HG03520 (cell line): ENCODE measurements around the gene KIRREL3.
A peak's percentile ranks its signal among the peaks of the same experiment; 100 is the strongest.

Experiments
- ATAC-seq: cut with Tn5 transposase; IDR thresholded peaks from one replicate; pipeline ENCODE4 v1.9.1; 2021; ENCODE audit warnings: mild to moderate bottlenecking, moderate library complexity; ENCODE audit not compliant: unreplicated experiment

Gene KIRREL3

DNA sequence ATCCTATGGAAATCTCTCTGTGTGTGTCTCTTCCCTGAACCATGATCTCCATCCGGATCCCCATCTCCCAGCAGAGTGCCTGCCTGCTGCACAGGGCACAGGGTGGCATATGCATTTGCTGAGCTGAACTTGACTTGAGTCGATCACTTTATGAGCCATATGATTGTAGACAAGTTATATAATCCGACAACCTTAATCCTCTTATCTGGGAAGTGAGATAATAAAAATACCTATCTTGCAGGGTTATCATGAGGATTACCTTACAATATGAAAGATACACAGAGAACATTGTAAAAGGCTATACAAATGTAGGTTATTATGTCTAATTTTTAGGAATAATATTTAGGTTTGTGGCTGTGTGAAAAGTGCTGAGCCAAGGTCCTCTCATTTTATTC lies 520.6 kb downstream of the KIRREL3 start:
- no peak for ATAC-seq

DNA sequence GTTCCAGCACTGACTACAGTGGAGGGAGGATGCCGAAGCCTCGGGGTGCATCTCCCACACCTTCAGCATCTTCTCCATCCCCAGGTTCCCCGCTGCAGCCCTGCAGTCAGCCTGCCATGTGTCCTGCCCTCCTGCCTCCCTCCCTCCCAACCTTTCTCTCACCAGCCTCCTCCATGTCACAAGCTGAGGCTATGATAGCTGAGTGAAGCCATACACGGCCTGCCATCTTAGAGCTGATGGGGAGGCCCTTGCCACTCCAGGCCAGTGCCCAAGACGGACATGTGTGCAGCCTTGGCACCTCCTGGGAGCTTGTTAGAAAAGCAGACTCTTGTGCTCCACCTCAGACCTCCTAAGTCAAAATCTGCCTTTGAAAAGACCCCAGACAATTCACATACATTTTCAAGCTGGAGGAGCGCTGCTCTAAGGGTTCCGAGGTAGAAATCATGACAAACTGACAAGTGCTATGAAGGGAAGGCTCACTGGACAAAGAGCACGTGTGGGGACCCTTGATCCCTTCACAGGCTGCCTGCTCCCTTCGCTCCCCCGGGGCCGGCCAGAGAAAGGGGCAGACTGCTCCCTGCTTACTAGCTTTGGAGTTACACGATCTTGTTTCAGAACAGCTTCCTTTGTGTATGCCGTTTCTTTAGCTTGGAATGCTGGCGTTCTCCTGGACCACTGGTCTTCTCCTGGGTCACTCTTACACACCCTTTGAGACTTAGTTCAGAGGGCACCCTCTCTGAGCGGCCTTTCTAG lies 521.2 kb downstream of the KIRREL3 start:
- ATAC-seq, result no peak

DNA sequence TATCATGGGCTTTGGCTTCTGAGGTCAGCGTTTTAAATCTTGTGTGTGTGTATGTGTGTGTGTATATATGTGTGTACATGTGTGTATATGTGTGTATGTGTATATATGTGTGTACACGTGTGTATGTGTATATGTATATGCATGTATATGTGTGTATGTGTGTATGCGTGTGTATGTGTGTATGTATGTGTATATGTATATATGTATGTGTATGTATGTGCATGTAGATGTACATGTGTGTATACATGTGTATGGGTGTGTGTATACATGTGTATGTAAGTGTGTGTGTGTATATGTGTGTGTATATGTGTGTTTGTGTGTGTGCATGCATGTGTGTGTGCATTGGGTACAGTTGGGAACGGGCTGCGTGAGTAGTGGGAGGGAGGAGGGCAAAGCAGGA lies 522.1 kb downstream of the KIRREL3 start:
- no peak for ATAC-seq

DNA sequence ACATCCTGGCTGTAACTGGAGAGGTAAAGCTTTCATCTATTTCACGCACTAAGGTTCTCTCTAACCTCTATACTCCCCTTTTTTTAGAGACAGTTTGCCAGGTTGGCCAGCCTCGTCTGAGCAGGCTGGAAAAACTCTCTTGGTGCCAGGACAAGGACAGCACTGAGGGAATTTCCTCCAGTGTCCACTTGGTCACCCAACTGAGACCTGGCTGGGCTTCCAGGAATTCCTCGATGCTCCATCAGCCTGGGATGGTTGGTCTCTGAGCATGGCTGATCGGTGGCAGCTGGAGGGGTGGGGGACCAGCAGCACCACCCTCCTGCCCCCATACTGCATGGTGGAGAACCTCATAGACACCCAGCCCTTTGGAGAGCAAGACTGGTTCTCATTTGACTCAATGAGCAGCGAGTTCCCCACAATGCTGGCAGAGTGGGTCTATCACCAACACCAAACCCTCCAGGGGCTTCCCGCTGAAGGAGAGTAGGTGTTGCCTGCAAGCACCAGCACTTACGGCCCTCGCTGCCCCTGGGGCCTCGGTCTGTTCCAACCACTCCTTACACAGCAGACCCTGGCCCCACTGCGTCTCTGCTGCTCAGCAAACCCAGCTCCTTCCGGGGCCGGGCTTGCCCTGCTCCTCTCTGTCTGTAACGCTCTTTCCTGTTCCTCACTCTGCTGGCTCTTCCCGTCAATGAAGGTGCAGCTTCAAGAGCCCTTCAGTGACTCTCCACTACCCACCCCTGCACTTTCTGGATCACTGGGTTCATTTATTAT lies 522.9 kb downstream of the KIRREL3 start:
- no peak for ATAC-seq

DNA sequence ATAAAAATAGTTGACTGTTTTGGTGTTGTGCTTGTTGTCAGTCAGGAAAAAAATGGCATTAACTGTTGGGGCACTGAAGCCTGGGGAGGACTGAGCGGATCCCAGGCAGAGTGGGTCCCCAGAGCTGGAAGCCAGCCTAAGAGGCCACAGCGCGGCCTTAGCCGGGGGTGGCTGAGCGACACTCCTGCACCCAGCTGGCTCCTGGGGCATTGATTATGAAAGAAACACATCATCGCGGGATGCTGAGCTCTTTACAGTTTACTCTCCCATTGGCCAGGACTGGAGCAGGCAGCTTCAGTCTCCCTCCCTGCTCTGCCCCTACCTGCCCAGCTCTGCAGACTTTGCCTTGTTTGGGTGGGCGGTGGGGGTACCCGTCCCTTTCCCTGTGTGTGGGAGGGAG lies 523.6 kb downstream of the KIRREL3 start:
- no peak for ATAC-seq

DNA sequence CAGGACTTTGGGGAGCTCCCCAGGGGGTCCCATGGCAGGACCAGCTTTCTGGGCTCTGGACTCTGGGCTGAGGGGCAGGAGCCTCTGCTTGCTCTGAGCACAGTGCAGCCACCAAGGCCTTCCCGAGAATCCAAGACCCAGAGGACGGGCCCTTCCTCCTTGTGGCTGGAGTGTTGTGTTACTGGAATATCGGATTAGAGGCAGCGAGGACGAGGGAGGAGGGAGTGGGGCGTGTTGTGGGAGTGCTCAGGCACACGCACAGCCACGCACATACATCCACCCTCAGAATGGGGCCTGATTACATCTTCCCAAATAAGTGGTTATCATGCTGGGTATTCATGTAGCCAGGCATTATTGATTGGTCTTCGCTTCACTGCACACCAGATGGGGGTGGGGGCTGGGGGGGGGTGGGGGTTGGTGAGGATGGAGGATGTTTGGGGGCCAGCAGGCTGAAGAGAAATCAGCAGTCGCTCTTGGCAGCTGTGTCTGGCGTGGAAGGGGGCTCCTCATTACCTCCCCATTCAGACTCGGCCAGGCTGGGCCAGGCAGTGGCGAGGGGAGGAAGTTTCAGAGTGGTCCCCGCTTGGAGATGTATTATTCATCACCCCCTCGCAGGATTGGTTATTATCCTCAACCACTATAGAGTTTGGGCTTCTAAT lies 524.2 kb downstream of the KIRREL3 start:
- no peak for ATAC-seq

DNA sequence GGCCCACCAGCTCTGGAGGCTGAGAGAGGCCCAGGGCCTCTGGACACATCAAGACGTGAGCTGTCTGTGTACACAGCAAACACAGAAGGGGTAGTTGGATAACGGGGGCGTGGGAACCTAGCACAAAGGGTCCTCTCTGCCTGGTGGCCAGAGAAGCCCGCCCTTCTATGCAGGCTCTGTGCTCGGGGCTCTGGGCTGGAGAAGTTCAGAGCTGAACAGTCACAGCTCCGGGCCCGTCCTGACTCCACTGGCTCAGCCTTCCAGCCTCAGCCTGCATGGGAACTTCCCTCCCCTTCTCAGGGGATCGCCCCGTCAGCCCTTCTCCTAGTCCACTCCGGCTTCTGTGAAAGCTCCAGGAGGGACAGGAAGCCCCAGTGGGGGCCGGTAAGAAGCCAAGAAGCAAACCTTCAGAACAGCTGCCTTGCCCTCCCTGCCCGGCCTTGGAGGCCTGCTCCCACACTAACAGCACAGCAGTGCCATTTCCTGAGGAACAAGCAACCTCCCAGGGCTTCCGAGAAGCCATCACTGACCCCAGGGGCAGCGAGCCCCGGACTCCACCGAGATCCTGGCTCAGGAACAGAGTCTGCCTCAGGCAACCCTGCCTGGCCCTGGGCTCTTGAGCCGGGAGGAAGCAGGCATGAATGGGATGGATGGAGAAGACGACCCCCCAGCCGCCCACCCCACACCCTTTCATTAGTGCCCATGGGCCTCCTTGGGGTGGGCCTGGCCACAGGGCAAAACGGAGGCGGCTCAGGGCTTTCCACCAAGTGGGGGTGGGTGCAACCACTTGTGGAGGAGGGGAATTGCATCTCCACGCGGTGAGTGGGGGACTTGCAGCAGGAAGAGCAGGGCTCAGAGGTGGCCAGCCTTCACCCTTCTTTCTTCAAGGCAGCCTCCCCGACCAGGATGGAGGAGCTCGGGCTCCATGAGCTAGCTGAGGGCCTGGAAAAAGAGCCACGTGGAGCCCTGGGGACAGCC lies 525.3 kb downstream of the KIRREL3 start:
- no peak for ATAC-seq

DNA sequence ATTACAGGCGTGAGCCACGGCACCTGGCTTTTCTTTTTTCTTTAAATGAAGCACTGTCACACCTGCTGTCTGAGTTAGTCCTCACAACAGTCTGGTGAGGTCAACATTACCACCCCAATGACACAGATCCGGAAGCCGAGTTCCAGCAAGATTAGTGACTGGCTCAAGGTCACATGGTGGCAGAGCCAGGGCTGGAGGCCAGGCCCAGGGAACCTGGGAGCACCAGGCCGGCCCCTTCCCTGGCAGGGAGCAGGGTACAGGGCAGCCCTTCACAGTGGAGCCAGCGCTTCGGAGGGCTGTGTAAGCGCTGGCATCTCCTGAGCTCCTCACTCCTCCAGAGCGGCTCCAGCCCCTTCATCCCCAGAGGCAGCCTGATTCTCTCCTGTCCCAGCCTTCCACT lies 526.4 kb downstream of the KIRREL3 start:
- ATAC-seq, result no peak

DNA sequence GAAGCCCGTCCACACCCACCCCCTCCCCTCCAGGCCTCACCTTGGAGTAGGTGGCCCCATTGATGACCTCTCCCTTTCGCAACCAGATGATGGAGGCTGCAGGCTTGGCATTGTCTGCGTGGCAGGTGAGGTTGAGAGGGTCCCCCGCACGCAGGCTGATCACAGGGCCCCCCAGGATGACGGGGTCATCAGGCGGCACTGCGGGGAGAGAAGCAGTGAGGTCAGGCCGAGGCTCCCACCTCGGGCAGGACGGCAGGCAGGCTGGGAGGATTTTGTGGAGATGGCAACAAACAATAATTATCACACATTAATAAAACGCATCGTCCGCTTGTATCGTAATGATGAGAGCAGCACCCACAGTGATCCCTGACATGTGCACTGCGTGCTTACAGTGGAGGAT lies 527.3 kb downstream of the KIRREL3 start:
- ATAC-seq, result no peak

DNA sequence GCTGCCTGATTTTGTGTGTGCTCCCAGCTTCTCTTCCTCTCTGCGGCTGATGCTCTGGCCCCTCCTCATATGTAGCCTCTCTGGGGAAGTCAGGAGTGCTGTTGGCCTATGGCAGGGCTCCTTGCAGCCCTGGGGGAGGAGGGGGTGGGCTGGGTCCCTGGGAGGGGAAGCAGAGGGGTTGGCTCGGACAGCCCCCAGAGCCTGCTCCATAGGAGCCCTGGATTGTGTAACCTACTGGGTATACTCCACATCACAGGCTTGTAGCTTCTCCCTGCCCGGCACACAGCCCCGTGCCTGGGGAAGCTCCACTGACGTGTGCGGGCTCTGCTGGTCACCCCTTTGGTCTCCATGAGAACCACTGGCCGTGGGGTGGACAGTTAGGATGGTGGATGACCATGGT lies 531.3 kb downstream of the KIRREL3 start:
- no peak for ATAC-seq

DNA sequence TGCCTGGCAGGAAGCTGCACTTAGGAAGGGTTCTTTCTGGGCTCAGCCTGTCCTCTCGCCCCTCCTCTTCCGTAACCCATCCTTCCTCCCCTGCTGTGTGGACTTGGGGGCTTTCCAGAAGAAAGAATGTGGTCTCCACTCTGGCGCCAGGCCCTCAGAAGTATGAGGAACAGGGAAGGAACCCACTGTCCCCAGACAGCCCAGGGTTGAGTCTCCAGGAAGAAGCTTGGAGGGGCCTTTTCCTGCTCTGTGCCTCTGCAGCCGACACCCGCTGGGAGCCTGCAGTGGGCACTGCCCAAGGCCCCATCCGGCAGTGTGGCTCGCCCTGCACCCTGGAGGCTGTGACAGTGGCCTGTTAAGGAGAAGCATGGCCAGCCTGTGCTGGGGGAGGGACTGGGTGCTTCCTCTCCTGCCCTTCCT lies 532.5 kb downstream of the KIRREL3 start:
- ATAC-seq, result no peak

DNA sequence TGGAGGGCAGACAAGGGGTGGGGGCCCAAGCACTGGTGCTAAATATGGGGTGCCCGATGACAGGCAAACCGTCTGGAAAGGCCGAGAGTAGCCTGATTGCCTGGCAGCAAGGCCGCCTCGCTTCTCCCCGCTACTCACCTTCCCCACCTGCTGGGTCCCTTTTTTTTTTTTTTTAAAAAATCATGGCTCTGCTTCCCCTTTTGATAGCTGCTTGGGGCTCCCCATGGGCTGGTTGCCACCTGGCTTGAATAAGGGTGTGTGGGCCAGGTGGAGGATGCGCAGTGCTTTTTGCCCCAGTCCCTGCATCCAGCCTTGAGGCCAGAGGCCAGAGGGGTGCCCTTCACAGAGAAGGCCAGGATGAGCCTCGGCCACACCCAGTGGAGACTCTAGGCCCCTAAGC lies 533.1 kb downstream of the KIRREL3 start:
- no peak for ATAC-seq

DNA sequence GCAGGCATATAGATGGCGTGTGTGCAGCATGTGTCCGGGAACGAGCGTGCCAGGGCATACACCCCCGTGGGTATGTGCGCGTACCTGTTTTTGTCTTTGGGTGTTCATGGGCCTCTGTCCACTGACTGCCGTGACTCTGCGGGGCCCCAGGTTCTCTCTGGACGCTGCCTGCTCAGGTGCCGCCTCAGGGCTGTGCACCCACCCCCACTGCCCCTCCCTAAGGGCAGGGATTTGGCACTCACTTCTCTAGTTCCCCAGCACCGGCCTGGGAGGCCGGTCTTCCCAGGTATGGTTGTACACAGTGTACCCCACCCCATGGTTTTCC lies 533.6 kb downstream of the KIRREL3 start:
- no peak for ATAC-seq

DNA sequence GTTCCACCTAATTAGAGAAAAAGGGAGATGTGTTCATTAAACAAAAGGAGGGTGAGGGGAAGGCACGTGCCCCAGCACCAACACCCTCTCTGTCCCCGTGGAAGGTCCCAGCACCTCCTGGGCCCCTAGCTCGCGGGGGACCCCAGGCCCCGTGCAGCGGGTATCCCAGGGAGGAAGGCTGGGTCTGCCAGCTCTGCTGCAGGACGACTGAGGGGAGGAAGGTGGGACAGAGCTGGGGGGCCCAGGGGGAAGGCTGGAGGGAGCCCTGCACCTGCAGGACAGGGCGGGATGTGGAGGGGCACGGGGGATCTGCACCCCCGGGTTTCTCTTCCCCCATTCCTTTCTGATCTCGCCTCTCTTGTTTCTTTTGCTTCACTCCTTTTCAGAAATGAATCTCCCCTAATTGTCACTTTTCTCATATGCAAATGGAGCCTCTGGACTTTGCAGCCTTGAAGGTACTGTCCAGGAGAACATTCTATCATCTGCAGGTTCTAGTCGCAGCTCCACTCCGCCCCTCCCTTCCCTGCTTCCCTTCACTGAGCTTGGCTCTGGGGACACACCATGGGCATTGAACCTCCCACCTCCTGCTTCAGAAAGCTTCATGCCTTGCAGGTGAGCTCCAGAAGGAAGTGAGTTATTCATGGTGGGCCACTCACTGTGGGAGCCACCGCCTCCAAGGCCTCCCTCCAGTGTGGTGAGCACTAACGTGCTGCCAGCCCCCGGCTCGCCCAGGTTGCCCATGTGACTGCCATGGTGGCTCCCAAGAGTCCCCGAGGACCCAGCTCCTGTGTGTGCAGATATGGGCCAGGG lies 534.1 kb downstream of the KIRREL3 start:
- ATAC-seq, result no peak

DNA sequence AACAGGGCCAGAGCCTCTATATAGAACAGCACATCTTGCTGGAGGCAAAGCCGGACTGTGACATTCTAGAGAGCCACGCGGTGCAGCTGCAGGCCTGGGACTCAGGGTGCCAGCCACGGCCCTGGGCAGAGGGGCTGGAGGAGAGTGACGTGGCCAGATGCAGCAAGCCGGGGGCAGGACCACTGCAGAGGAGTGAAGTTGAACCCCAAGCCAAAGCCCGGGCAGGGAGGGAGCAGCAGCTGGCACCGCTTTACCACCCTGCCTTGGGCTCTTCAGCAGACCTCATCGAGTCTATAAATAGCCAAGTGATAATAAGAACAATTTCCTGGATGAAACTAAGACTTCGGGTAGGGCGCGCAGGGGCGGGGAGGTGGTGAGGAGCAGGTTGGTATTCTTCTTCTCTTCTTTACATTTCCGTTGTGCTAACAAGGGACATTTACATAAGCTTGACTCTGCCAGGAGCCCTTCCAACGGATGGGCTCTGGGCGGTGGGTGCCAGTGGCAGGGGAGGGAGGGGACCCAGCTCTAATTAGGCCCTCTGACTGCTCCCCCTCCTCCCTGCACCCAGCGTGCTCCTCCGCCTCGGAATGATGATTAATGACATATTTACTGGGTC lies 534.9 kb downstream of the KIRREL3 start:
- peak; percentile 52 for ATAC-seq

DNA sequence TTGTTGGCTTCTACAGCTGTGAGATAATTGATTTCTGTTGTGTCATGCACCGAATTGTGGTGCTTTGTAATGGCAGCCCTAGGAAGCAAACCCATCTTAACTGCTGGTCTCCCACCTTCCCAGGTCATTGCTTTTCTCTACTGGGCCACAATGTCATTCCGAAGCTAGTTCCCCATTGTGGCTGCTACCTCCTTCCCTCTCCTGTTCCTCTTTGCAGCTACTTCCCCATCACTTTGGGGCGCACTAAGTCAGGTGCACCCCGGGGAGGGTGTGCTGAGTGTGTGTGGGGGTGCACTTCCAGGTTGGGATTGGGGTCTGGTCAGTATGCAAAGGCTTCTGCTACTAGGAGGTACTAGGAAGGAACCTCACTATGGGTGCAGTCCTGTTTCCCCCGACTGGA lies 535.8 kb downstream of the KIRREL3 start:
- no peak for ATAC-seq

DNA sequence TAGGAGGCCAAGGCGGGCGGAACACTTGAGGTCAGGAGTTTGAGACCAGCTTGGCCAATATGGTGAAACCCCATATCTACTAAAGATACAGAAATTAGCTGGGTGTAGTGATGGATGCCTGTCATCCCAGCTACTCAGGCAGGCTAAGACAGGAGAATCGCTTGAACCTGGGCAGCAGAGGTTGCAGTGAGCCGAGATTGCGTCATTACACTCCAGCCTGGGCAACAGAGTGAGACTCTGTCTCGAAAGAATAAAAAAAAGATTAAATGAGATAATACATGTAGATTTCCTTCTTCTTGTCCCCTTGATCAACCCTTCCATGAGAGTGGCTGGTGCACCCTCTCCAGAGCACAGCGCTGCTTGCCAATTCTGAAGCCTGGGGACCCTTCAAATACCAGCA lies 538.1 kb downstream of the KIRREL3 start:
- ATAC-seq, result no peak

DNA sequence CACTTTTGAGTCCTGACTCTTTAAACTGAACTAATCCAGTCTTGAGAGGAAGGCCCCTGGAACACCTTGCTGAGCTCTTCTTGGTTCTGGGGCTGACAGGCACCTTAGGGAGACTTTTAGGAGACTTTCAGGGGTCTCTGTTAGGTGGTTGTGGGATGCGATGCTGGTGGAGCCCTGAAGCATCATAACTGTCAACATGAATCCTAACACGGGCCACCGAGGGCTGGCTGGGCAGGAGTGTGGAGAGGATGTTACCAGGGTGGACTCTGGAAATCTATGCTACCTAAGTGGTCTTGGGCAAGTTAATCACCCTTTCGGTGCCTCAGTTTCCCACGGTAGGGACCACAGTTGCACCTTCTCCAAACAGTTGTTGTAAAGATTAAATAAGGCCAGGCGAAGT lies 538.6 kb downstream of the KIRREL3 start:
- ATAC-seq, result no peak

DNA sequence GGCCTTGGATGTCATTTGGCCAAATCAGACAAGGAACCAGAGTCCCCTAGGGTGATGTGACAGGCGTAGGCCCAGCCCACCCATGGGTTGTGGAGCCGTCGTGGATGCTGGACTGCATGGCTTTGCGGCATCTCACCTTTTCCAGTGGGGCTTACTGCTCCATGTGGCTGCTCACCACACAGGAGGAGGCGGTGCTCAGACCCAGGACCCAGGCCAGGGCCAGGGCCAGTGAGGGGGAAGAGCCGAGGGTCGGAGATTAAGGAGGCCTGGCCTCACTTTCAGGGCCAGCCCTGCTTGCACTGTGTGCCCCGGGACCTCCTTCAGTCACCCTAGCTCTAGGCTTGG lies 539.5 kb downstream of the KIRREL3 start:
- ATAC-seq, result no peak
